Measurements from ENCODE around the gene TFCP2. TPM values are rescaled to one million over a fixed set of nuclear protein-coding genes. Genes with fewer than 3 reads are reported as not detected.

TFCP2 gene
- total RNA-seq, 1 experiment from 2014 or later, result 25.7 TPM

DNA sequence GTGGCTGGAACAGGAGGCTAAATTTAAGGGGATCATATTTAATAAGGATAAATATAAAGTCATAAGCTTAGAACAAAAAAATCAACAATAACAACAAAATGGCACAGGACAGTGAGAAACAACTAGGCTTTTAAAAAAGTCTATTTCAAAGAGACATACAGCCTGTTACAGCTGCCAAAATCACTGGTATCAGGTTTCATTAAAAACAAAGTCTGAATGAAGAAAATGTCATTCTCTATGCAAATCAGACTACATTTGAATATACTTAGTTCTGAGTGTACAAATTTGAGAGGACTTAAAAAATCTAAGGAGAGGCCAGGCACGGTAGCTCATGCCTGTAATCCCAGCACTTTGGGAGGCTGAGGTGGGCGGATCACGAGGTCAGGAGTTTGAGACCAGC, 44.0 kb downstream of the TFCP2 start:
- DNase-seq, result no peak
- CTCF ChIA-PET, result no interaction called here
- H3K79me2 ChIP-seq (ENCODE audit: low read depth), result no peaks in the 10 kb centered on the region
- H2AFZ ChIP-seq, result no peak overlapping the region
- peaks cover 9% of the 10 kb centered on the region for H3F3A ChIP-seq (ENCODE audit: insufficient read depth, low read depth)
- TF ChIP-seq, protein P1, sequence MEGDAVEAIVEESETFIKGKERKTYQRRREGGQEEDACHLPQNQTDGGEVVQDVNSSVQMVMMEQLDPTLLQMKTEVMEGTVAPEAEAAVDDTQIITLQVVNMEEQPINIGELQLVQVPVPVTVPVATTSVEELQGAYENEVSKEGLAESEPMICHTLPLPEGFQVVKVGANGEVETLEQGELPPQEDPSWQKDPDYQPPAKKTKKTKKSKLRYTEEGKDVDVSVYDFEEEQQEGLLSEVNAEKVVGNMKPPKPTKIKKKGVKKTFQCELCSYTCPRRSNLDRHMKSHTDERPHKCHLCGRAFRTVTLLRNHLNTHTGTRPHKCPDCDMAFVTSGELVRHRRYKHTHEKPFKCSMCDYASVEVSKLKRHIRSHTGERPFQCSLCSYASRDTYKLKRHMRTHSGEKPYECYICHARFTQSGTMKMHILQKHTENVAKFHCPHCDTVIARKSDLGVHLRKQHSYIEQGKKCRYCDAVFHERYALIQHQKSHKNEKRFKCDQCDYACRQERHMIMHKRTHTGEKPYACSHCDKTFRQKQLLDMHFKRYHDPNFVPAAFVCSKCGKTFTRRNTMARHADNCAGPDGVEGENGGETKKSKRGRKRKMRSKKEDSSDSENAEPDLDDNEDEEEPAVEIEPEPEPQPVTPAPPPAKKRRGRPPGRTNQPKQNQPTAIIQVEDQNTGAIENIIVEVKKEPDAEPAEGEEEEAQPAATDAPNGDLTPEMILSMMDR (conservative IDR thresholded peaks at IDR 0.05), result no peak
- TF ChIP-seq EZH2 (IDR thresholded peaks at IDR 0.05; ENCODE audit: low read depth), result no peak
- no TSS peak for BruUV-seq (replicated peaks)
- H3K36me3 ChIP-seq (ENCODE audit: low read depth), result no peaks in the 10 kb centered on the region
- no peak overlapping the region for H3K4me3 ChIP-seq
- no peaks in the 10 kb centered on the region for H3K9me2 ChIP-seq (ENCODE audit: insufficient read depth)
- no peaks in the 10 kb centered on the region for H3K4me1 ChIP-seq (replicated peaks; ENCODE audit: insufficient read depth)
- intact Hi-C loops (cut with micrococcal nuclease; ENCODE audit: unreplicated experiment), result no loop called here
- H3K4me2 ChIP-seq, result no peak overlapping the region
- no peaks in the 10 kb centered on the region for H4K20me1 ChIP-seq (ENCODE audit: insufficient read depth)
- H3K27ac ChIP-seq, result no peak overlapping the region
- H3K27me3 ChIP-seq (ENCODE audit: insufficient read depth, low read depth), result no peaks in the 10 kb centered on the region
- no peaks in the 10 kb centered on the region; the same call in 1 of the 2 replicates for H3K9me3 ChIP-seq (ENCODE audit: insufficient read depth, low read depth)
- POLR2A ChIA-PET (ENCODE audit: unreplicated experiment), result interaction anchor here (0.6 kb wide), 2 partner anchors 76 to 104 kb away, joined by 3 to 11 read pairs; no protein-coding TSS in a partner anchor

DNA sequence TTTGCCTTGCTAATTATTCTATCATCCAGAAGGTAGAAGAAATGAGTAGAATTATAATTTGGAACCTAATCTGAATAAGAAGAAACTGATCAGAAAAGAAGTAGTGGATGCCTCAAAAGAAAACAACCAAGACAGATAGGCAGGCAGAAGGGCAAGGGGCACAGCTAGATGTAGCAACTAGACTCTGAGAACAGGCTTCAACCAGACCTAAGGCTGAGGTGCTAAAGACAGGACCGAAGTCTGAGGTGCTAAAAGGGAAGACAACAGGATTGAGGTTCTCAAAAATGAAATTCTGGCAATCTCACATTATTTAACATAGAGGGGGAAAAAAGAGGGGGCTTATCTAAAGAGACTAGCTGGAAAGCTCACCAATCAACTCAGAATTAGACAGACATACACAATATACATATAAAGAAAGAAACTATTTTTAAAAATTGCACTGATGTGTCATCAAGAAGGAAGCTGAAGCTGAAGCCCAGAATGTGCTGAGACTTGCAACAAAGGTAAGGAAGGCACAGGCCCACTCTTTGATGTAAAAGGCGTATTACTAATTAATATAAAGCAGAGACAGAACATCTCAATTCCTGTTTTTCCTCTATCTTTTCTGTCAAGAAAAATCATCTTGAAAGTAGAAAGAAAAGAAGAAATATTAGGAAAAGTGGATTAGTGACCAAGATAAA, 45.7 kb downstream of the TFCP2 start:
- DNase-seq, result no peak
- no TSS peak for BruUV-seq (replicated peaks)
- Histone ChIP-seq H3K79me2 (ENCODE audit: low read depth) (no peaks in the 10 kb centered on the region), H3K27ac (no peak overlapping the region), H2AFZ (no peak overlapping the region), H3K4me2 (no peak overlapping the region), H3K4me3 (no peak overlapping the region), H3K36me3 (ENCODE audit: low read depth) (no peaks in the 10 kb centered on the region), H3K27me3 (ENCODE audit: insufficient read depth, low read depth) (no peaks in the 10 kb centered on the region), H3K9me3 (ENCODE audit: insufficient read depth, low read depth) (no peaks in the 10 kb centered on the region; the same call in 1 of the 2 replicates), H3K9me2 (ENCODE audit: insufficient read depth) (no peaks in the 10 kb centered on the region), H3F3A (ENCODE audit: insufficient read depth, low read depth) (peaks cover 6% of the 10 kb centered on the region), H4K20me1 (ENCODE audit: insufficient read depth) (0 out of 2 replicates have a peak, but pooled peaks cover 5% of the 10 kb centered on the region), H3K4me1 (replicated peaks; ENCODE audit: insufficient read depth) (no peaks in the 10 kb centered on the region)
- no peak for TF ChIP-seq EZH2 (IDR thresholded peaks at IDR 0.05; ENCODE audit: low read depth)
- TF ChIP-seq, protein P1 (conservative IDR thresholded peaks at IDR 0.05), result no peak
- POLR2A ChIA-PET (ENCODE audit: unreplicated experiment), result no interaction called here
- CTCF ChIA-PET, result interaction anchor here (0.7 kb wide), 1 partner anchor 91 kb away, joined by 3 read pairs; no protein-coding TSS in a partner anchor
- intact Hi-C loops (cut with micrococcal nuclease; ENCODE audit: unreplicated experiment), result no loop called here

DNA sequence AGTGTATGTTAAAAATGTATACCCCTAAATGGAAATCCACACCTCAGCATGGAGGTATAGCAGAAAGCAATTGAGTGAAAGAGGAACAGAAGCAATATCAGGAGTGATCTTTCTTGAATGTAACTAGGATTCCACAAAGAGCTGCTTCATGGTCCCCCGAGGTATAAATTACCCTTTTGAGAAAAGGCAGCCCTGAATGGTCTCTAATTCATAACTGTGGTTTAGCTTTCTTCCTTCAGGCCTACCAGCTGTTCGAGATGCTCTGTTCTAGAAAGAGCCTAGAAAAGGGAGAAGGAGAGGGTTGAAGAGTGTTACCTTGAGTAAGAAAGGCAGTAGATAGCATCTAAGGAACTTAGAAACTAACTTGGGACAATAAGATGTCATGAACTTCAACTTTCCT, 46.6 kb downstream of the TFCP2 start:
- Histone ChIP-seq H3K9me3 (ENCODE audit: insufficient read depth, low read depth) (no peaks in the 10 kb centered on the region; the same call in 1 of the 2 replicates), H4K20me1 (ENCODE audit: insufficient read depth) (0 out of 2 replicates have a peak, but pooled peaks cover 5% of the 10 kb centered on the region), H3K9me2 (ENCODE audit: insufficient read depth) (no peaks in the 10 kb centered on the region), H3K27ac (no peak overlapping the region), H3K79me2 (ENCODE audit: low read depth) (no peaks in the 10 kb centered on the region), H3K27me3 (ENCODE audit: insufficient read depth, low read depth) (no peaks in the 10 kb centered on the region), H3K36me3 (ENCODE audit: low read depth) (no peaks in the 10 kb centered on the region), H3K4me2 (no peak overlapping the region), H3K4me3 (no peak overlapping the region), H2AFZ (no peak overlapping the region), H3K4me1 (replicated peaks; ENCODE audit: insufficient read depth) (no peaks in the 10 kb centered on the region), H3F3A (ENCODE audit: insufficient read depth, low read depth) (no peaks in the 10 kb centered on the region; the same call in 1 of the 2 replicates)
- intact Hi-C loops (cut with micrococcal nuclease; ENCODE audit: unreplicated experiment), result no loop called here
- no peak for DNase-seq
- no TSS peak for BruUV-seq (replicated peaks)
- ChIA-PET POLR2A (ENCODE audit: unreplicated experiment) (no interaction called here), CTCF (no interaction called here)
- TF ChIP-seq, protein P1 (conservative IDR thresholded peaks at IDR 0.05), result no peak
